HS-5 (cell line): ENCODE data around the gene UNC13A.
"Not testable (repeated sequence)": the region's sequence is repeated elsewhere in the genome, so short reads cannot be mapped to it uniquely, and the experiment has no call there.

Experiments used
- DNase-seq: peaks from one replicate; pipeline ENCODE4 v3.0.0-alpha.2; 2012; ENCODE audit warnings: low read depth

Gene UNC13A

DNA sequence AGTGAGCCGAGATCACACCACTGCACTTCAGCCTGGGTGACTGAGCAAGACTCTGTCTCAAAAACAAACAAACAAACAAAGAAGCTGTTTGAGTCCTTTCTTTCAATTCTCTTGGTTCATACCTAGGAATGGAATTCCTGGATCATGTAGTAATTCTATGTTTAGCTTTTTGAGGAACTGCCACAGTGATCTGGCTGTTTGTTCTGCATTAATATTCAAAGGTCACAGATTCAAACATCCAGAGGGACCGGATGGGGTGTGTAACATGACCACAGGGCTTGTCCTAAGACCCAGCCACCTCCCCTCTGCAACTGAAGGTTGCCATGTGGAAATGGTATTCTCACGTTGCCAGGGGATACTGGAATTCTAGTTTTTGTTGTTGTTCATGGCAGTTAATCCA is 122.5 kb downstream of the UNC13A start:
- DNase-seq: no peak

DNA sequence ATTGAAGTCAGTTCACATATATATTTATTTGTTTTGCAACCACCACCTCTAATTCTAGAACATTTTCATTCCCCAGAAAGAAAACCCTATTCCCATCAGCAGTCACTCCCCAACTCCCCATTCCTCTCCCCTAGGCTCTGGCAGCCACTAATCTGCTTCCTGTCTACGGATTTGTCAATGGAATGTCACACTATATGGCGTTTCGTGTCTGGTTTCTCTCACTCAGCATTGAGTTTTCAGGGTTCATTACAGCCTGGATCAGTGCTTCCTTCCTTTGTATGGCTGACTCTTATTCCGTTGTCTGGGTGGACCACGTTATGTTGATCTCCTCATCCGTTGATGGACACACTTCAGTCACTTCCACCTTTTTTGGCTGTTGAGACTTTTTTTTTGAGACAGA is 123.4 kb downstream of the UNC13A start:
- DNase-seq: no peak

DNA sequence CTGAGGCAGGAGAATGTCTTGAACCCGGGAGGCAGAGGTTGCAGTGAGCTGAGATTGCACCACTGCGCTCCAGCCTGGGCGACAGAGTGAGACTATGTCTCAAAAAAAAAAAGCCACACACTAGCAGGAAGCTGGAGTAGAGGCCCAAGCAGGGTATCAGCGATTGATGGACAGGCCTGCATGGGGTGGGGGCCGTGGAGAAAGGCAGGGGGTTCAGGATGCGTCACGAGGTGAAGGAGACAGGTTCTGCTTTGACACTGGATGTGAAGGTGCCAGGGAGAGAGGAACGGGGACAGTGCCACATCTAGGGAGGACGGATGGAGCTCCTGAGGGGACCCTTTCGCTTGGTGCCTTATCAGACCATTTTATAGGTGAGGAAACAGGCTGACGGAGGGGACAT is 125.6 kb downstream of the UNC13A start:
- DNase-seq: no peak

DNA sequence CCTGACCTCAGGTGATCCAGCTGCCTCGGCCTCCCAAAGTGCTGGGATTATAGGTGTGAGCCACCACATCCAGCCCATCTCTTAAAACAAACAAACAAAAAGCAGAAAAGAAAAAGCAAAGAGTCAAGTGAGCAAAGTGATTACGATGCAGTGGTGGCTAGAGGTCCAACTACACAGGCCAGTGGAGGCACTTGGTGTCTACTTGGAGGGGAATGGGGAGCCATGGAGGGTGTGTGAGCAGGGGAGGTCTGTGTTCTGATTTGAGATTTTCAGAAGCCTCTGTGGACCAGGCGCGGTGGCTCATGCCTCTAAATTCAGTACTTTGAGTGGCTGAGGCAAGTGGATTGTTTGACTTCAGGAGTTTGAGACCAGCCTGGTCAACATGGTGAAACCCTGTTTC is 126.1 kb downstream of the UNC13A start:
- no peak for DNase-seq

DNA sequence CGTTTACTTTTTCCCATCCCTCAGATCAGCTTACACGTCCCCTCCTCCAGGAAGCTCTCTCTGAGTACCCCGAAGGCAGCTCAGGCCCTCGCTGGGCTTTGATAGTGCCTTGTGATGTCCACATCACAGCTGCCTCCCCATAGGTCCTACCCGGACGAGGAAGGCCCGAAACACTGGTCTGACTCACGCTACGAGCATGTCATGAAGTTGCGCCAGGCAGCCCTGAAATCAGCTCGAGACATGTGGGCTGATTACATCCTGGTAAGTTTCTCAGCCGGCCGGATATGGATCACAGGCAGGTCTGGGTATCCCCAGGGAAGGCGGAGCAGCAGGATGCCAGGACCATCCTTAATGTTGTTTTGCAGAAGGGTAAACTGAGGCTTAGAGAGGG is 128.0 kb downstream of the UNC13A start:
- DNase-seq: peak; percentile 86

DNA sequence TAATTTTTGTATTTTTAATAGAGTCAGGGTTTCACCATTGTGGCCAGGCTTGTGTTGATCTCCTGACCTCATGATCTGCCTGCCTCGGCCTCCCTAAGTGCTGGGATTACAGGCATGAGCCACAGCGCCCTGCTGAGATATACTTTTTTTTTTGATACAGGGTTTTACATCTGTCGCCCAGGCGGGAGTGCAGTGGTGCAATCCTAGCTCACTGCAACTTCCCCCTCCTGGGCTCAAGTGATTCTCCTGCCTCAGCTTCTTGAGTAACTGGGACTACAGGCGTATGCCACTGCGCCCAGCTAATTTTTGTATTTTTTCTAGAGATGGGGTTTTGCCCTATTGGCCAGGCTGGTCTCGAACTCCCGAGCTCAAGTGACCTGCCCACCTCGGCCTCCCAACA is 130.7 kb downstream of the UNC13A start:
- no peak for DNase-seq

DNA sequence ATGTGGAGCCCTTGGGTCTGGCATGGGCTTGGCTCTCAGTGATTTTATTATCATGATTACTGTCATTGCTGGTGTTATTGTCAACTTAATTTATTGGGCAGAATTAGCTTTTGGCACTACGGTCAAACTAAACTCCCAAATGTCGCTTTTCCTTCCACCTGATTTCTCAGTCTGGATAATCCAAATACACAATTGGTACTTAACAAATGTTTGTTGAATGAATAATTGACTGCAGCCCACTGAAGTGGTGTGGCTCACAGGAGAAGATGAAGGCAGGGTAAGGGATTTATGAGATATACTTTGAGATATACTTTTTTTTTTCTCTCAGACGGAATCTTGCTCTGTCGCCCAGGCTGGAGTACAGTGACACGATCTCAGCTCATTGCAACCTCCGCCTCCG is 131.2 kb downstream of the UNC13A start:
- DNase-seq: no peak

DNA sequence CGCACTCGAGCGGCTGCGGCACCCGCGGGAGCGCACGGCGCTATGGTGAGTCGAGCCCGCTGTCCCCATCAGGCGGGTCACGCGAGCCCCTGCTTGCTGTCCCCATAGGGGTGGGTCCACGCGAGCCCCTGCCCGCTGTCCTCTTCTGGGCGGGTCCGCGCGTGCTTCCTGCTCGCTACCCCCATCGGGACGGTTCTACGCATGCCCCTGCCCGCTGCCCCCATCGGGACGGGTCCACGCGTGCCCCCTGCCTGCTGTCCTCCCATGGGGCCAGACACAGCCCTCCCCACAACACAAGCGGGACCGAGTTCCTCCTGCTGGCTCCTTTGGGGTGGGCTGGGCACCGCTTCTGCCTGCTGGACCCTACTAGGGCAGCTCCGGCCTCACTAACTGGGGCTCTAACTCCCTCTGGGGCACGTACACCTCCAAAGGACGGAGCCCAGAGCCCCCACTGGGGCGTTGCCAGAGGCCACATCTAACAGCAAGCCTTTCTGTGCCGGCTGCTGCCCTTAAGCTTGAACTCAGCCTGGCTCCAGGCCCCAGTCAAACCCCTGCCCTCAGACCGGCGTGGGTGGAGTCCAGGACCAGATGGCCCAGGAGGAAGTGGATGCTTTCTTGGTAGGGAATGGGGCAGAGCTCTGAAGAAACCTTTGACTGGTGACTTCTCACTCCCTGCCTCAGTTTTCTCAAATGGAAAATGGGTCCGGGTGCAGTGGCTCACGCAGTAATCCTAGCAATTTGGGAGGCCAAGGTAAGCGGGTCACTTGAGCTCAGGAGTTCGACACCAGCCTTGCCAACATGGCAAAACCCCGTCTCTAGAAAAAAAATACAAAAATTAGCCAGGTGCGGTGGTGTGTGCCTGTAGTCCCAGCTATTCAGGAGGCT is 132.0 kb downstream of the UNC13A start:
- no peak for DNase-seq

DNA sequence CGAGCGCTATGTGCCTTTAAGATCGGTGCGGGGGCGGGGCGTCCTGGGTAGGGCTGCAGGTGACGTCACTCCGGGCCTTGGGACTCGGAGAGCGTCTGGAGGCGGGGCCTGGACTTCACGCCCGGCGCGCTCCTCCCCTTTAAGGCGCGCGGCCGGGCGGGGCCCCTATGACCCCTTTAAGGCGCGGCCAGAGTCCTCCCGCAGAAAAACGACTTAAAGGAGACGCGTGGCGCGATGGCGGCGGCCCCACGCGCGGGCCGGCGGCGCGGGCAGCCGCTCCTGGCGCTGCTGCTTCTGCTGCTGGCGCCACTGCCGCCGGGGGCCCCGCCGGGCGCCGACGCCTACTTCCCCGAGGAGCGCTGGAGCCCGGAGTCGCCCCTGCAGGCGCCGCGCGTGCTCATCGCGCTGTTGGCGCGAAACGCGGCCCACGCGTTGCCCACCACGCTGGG is 132.7 kb downstream of the UNC13A start, which contains the start of gene COLGALT1:
Gene COLGALT1 (plus strand): TSS at position 170 of the 449 bp plus-strand sequence. CDS start 65 bp downstream, at position 235.
- peak; percentile 82 for DNase-seq

DNA sequence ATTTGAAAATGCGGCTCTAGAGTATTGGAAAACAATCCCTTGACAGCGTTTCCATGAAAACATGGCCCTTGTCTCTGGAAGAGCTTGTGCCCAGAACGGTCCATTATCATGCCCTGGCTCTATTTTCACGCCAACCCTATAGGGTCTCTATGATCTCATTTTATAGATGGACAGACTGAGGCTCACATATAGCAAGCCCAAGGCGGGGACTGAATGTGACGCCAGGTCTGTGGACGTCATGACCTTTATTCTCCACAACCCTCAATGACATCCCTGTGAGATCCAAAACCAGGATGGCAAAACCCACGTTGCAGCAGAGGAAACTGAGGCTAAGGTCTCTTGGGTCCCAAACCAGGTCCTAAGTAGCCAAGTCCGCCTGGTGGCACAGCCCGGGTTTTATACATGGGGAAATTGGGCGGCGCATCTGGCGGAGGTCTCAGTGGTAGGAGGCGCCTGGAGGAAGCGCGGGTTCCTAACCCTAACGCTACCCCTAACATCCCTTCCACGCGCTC is 133.1 kb downstream of the UNC13A start:
- no peak for DNase-seq

DNA sequence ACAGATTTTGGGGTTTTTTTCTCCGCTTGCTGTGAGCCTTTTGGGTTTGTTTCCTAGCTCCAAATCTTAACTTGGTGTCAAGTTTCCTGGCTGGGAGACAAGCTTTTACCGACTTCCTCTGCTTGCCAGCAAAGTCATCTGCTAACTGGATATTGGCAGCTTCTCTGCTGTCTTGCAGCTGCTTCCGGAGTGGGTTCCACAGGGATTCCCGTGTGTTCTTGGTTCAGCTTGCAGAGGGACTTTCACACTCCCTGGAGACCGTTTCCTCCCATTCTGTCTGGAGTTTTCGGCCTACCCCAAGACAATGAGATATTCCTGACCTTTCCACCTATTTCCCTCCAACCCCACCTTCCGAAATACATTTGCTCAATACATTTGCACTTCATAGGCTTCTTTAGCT is 134.9 kb downstream of the UNC13A start:
- DNase-seq: peak; percentile 62

DNA sequence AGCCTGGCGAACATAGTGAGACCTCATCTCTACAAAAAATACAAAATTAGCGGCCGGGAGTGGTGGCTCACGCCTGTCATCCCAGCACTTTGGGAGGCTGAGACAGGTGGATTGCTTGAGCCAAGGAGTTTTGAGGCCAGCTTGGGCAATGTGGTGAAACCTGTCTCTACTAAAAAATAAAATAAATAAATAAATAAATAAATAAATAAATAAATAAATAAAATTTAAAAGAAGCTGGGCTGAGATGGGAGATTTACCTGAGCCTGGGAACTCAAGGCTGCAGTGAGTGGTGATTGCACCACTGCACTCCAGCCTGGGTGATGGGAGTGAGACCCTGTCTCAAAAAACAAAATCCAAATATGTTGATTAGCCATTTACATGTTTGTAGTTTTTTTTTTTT is 135.4 kb downstream of the UNC13A start:
- DNase-seq: not testable (repeated sequence)
